H1 (cell line): ENCODE results near the gene ACOT7. TPM values are rescaled to one million over a fixed set of nuclear protein-coding genes. Genes with fewer than 3 reads are reported as not detected.

ENCODE experiments used
- BCL11A ChIP-seq, 2 experiments: IDR thresholded peaks; one replicate each; pipeline ENCODE4 v1.6.1; 2011; ENCODE audit warnings: low read depth in 2 of 2, low read length in 2 of 2, mild to moderate bottlenecking in 2 of 2
- GTF2F1 ChIP-seq: IDR thresholded peaks from 2 replicates; pipeline ENCODE4 v1.6.1; 2012; ENCODE audit warnings: low read depth, low read length, improper control_type of control experiment, borderline replicate concordance
- JUND ChIP-seq: IDR thresholded peaks from 2 replicates; pipeline ENCODE4 v1.6.1; 2011; ENCODE audit warnings: mild to moderate bottlenecking, improper control_type of control experiment, low read length
- KDM4A ChIP-seq: IDR thresholded peaks from one replicate; pipeline ENCODE4 v1.7.1; 2012; ENCODE audit warnings: low read depth, mild to moderate bottlenecking, moderate library complexity, low read length, inconsistent platforms; ENCODE audit not compliant: severe bottlenecking
- MAX ChIP-seq: IDR thresholded peaks from 2 replicates; pipeline ENCODE4 v1.6.1; 2012; ENCODE audit warnings: inconsistent platforms
- NRF1 ChIP-seq: IDR thresholded peaks from 2 replicates; pipeline ENCODE4 v1.6.1; 2011; ENCODE audit warnings: mild to moderate bottlenecking, low read depth, low read length, improper control_type of control experiment
- PHF8 ChIP-seq: fragments of 200-600 bp; sonication (generic); conservative IDR thresholded peaks from 2 replicates; pipeline ENCODE4 v1.7.1; 2012; ENCODE audit warnings: low read depth, mild to moderate bottlenecking, inconsistent platforms, low read length, moderate library complexity
- RAD21 ChIP-seq, 2 experiments: IDR thresholded peaks in 1 of 2; conservative IDR thresholded peaks in 1 of 2; 2 replicates each; pipeline ENCODE4 v1.6.1; 2011; ENCODE audit warnings: low read depth in 2 of 2, low read length in 2 of 2, improper control_type of control experiment in 1 of 2, inconsistent platforms in 1 of 2, mild to moderate bottlenecking in 1 of 2, moderate library complexity in 1 of 2
- RNF2 ChIP-seq: fragments of 200-900, 300-1000 bp; sonication (generic); IDR thresholded peaks from 2 replicates; pipeline ENCODE4 v1.7.1; 2016; ENCODE audit warnings: borderline replicate concordance, low read depth, mild to moderate bottlenecking, antibody characterized with exemption, low read length; ENCODE audit not compliant: poor library complexity, severe bottlenecking; ENCODE audit errors: missing control alignments
- SAP30 ChIP-seq: fragments of 300-600 bp; sonication (generic); IDR thresholded peaks from 2 replicates; pipeline ENCODE4 v1.7.1; 2012; ENCODE audit warnings: low read length, moderate library complexity, mild to moderate bottlenecking, inconsistent platforms; ENCODE audit not compliant: insufficient read depth, insufficient replicate concordance
- SIRT6 ChIP-seq: IDR thresholded peaks from one replicate; pipeline ENCODE4 v1.7.1; 2012; ENCODE audit warnings: low read length, inconsistent platforms
- SP2 ChIP-seq: IDR thresholded peaks from 2 replicates; pipeline ENCODE4 v1.6.1; 2012; ENCODE audit warnings: mild to moderate bottlenecking, low read length, inconsistent platforms
- SUZ12 ChIP-seq: fragments of 200-600 bp; sonication (generic); IDR thresholded peaks from 2 replicates; pipeline ENCODE4 v1.6.1; 2012; ENCODE audit warnings: mild to moderate bottlenecking, inconsistent platforms, low read length, moderate library complexity, mixed read lengths
- TAF7 ChIP-seq: optimal IDR thresholded peaks from 2 replicates; pipeline ENCODE3; 2011; ENCODE audit warnings: low read depth, mild to moderate bottlenecking, inconsistent platforms, low read length, moderate library complexity, borderline replicate concordance
- TBP ChIP-seq: IDR thresholded peaks from 2 replicates; pipeline ENCODE4 v1.6.1; 2011; ENCODE audit warnings: low read depth, low read length, improper control_type of control experiment
- TCF12 ChIP-seq: IDR thresholded peaks from 2 replicates; pipeline ENCODE4 v1.6.1; 2011; ENCODE audit warnings: low read depth, mild to moderate bottlenecking, low read length
- polyA plus RNA-seq, 7 experiments: library from polyadenylated mRNA; depleted of rRNA in 3 of 7; stranded (reverse) in 5 of 7; unstranded in 2 of 7; fragments of >200 nt in 5 of 7; fragments of 200-250 nt in 2 of 7; gene quantifications; 1 replicate in 5 of 7; 2 replicates in 1 of 7; 4 replicates in 1 of 7; pipeline versions ENCODE4 v1.2.1 to v1.2.3, GENCODE V29; 2011 to 2013; ENCODE audit warnings: missing spikeins in 2 of 7, mixed read lengths in 2 of 7
- total RNA-seq: library from RNA; stranded (reverse); fragmentation: NEBNext Ultra II Directional; extraction: Animal tissue kit (Norgen Biotek cat#: 25700); gene quantifications from 2 replicates; pipeline ENCODE4 v1.2.1, GENCODE V29; 2021
- TF ChIP-seq, protein P1 (sequence below): IDR thresholded peaks from 2 replicates; pipeline ENCODE4 v1.6.1; 2011; ENCODE audit warnings: low read length, improper control_type of control experiment

Gene ACOT7
- total and polyA plus RNA-seq, 2 of the 8 experiments (the other 6 are each of a cell fraction or from before 2014, with no cell fraction given), result 151 to 214 TPM

- no peak for TF ChIP-seq RNF2
- no peak for TF ChIP-seq GTF2F1
- no peak for TF ChIP-seq TAF7
- no peak for TF ChIP-seq SIRT6
- TF ChIP-seq SAP30, result no peak
- no peak for TF ChIP-seq RAD21 (IDR thresholded peaks at IDR 0.05 in 1 of 2, conservative IDR thresholded peaks at IDR 0.05 in 1 of 2; ENCODE audit: low read depth in 2 of 2, low read length in 2 of 2)
- TF ChIP-seq NRF1, result no peak
- 0 out of 2 replicates have a peak, but pooled peaks have one; percentile 13 for TF ChIP-seq PHF8
- TF ChIP-seq SP2, result no peak
- TF ChIP-seq SUZ12, result peak; percentile 67
- no peak for TF ChIP-seq TCF12
- TF ChIP-seq JUND, result no peak
- TF ChIP-seq, protein P1, sequence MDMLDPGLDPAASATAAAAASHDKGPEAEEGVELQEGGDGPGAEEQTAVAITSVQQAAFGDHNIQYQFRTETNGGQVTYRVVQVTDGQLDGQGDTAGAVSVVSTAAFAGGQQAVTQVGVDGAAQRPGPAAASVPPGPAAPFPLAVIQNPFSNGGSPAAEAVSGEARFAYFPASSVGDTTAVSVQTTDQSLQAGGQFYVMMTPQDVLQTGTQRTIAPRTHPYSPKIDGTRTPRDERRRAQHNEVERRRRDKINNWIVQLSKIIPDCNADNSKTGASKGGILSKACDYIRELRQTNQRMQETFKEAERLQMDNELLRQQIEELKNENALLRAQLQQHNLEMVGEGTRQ, result no peak
- TF ChIP-seq KDM4A, result peak; percentile 68
- no peak for TF ChIP-seq TBP
- no peak for TF ChIP-seq BCL11A (IDR thresholded peaks at IDR 0.05; ENCODE audit: low read depth in 2 of 2, low read length in 2 of 2)
- TF ChIP-seq MAX, result peak; percentile 54; the same call in 1 of the 2 replicates
Measured at GRCh38 chr1:6424619-6425593, 31.3 kb upstream of the ACOT7 start, which contains the start of gene ESPN (continued).
